Spleen (tissue), 11 donors: ENCODE results near the gene SMARCD2. TPM values are rescaled to one million over a fixed set of nuclear protein-coding genes. Genes with fewer than 3 reads are reported as not detected.
"Not testable (repeated sequence)": the region's sequence is repeated elsewhere in the genome, so short reads cannot be mapped to it uniquely, and the experiment has no call there.

Source experiments
- DNase-seq: peaks from one replicate; pipeline ENCODE4 v3.0.0-alpha.2; 2020
- H3K27ac ChIP-seq, 8 donors: fragments of 200-600 bp; sonication (generic) in 7 of 8; 1 replicate in 4 of 8; 2 replicates in 4 of 8; pipeline versions ENCODE4 v1.5.0 to v1.8.0; 2016 to 2021; ENCODE audit warnings: inconsistent platforms in 4 of 8, mild to moderate bottlenecking in 4 of 8, moderate library complexity in 1 of 8
- H3K27me3 ChIP-seq, 7 donors: fragments of 200-600 bp; sonication (generic) in 6 of 7; replicated peaks in 1 of 7; 1 replicate in 4 of 7; 2 replicates in 3 of 7; pipeline versions ENCODE4 v1.5.0 to v1.8.0; 2016 to 2021; ENCODE audit warnings: inconsistent platforms in 3 of 7, mild to moderate bottlenecking in 1 of 7
- H3K36me3 ChIP-seq, 6 donors: fragments of 200-600 bp; sonication (generic) in 5 of 6; 1 replicate in 4 of 6; 2 replicates in 2 of 6; pipeline versions ENCODE4 v1.5.0 to v1.8.0; 2016 to 2021; ENCODE audit warnings: inconsistent platforms in 2 of 6
- H3K4me1 ChIP-seq, 6 donors: fragments of 200-600 bp; sonication (generic) in 5 of 6; 1 replicate in 3 of 6; 2 replicates in 3 of 6; pipeline versions ENCODE4 v1.5.0 to v1.8.0; 2016 to 2021; ENCODE audit warnings: inconsistent platforms in 3 of 6
- H3K4me3 ChIP-seq, 8 donors: fragments of 200-600 bp; sonication (generic) in 7 of 8; 1 replicate in 4 of 8; 2 replicates in 4 of 8; pipeline versions ENCODE4 v1.5.0 to v1.8.0; 2016 to 2021; ENCODE audit warnings: inconsistent platforms in 4 of 8, mild to moderate bottlenecking in 4 of 8, moderate library complexity in 2 of 8
- H3K9me3 ChIP-seq, 8 donors: fragments of 200-600 bp; sonication (generic) in 7 of 8; 1 replicate in 4 of 8; 2 replicates in 4 of 8; pipeline versions ENCODE4 v1.5.0 to v1.8.0; 2016 to 2021; ENCODE audit warnings: inconsistent platforms in 4 of 8
- POLR2A ChIP-seq, 3 donors: fragments of 450-650 bp; IDR thresholded peaks; one replicate each; pipeline ENCODE4 v1.5.1; 2017; ENCODE audit warnings: antibody characterized with exemption in 3 of 3, mild to moderate bottlenecking in 1 of 3
- POLR2AphosphoS5 ChIP-seq, 3 donors: sonication (generic); formaldehyde crosslinking; IDR thresholded peaks; one replicate each; pipeline ENCODE4 v1.5.1; 2017; ENCODE audit warnings: antibody characterized with exemption in 3 of 3
- WGBS, 5 donors: extraction: QIAGEN DNeasy Blood & Tissue Kit in 3 of 5; methylation state at CpG; one replicate each; pipeline versions ENCODE4 v1.1.5 to v1.1.7; 2013 to 2018; 5-methylcytosine and 5-hydroxymethylcytosine counted together
- intact Hi-C: fragments of 100-400 bp; cut with DNase I; formaldehyde crosslinking; loops from one replicate; pipeline ENCODE4 v1.15.0; 2023; ENCODE audit warnings: low total_unique reads
- polyA plus RNA-seq, 3 donors: library from polyadenylated mRNA; stranded (reverse); fragments of 200-250 nt; gene quantifications; one replicate each; pipeline ENCODE4 v1.2.1, GENCODE V29; 2013
- total RNA-seq, 7 donors: library from RNA; depleted of rRNA in 3 of 7; stranded (reverse); fragments of >200 nt in 3 of 7; fragmentation: NEBNext Ultra II Directional in 4 of 7; extraction: Animal tissue kit (Norgen Biotek cat#: 25700) in 4 of 7; gene quantifications; one replicate each; pipeline versions ENCODE4 v1.1.0 to v1.2.1, GENCODE V29; 2016 to 2021
- TF ChIP-seq, protein P1 (sequence below), 11 experiments: fragments of 200-600 bp in 7 of 11; fragments of 450-650 bp in 4 of 11; sonication (generic) in 4 of 11; IDR thresholded peaks in 8 of 11; conservative IDR thresholded peaks in 3 of 11; 1 replicate in 7 of 11; 2 replicates in 4 of 11; pipeline versions ENCODE4 v1.4.0 to v1.8.0; 2016 to 2021; ENCODE audit warnings: antibody characterized with exemption in 11 of 11, inconsistent platforms in 4 of 11, mild to moderate bottlenecking in 1 of 11
- donor health status: healthy with polysubstance abuse.
- donor health status: DM: no; HTN: no; CAD: no; lungs with moderate emphysema.
- donor health status: DM: no; HTN: no; CAD: no.
- donor health status: Bipolar disorder and iron deficiency.
- donor health status: healthy.
- donor health status: DM: no; HTN: no; CAD: no.
- donor health status: DM: yes; HTN: yes; CAD: no.

SMARCD2 gene
- total and polyA plus RNA-seq, 10 donors, result 47.3 to 154 (median 88.6) TPM

DNA sequence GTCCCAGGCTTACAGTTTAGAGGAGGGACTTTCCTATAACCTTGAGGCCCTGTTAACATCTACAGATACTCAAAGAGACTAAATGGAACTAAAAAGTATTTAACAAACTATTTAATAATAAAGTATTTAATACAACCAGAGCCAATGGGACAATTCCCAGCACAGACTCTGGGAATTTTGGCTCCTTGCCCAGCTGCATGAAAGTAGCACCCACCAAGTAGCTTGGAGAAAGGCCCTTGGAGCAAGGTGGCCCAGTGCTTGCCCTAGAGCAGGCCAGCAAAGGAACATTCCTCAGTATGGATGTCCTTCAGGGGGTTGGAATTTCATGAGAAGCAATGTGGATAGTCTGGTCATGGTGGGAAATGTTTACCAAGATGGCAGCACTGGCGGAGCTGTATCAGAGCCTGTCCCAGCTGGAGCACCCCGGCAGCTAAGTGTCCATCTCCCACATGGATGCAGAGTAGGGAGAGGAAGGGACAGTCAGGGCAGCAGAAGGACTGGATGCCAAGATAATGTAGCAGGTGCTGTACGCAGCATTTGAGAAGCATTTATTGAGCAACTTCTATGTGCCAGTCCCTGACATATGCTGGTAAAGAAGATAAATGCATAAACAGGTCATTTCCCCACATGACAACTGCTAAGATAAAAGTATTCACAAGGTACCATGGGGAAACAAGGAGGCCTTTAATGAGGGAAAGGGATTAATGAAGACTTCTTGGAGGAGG is 5.2 kb upstream of the SMARCD2 start:
- WGBS, 5 donors, result 67 to 90% (median 83%) methylated on average over 3 of the region's 3 CpGs
- Histone ChIP-seq H3K9me3 (peaks cover 0 to 5% (median 0%) of the 10 kb centered on the region in 8 donors), H3K4me1 (peaks cover 10 to 44% (median 26%) of the 10 kb centered on the region in 6 donors), H3K27me3 (peaks cover 0 to 4% (median 0%) of the 10 kb centered on the region in 7 donors), H3K4me3 (peak overlapping the region in 1 of 8 donors; percentile 30), H3K27ac (peak overlapping the region in 5 of 8 donors; percentile 9 to 77 (median 59)), H3K36me3 (no peaks in the 10 kb centered on the region)
- intact Hi-C loops, result no loop called here
- peak; percentile 42 for DNase-seq
- TF ChIP-seq POLR2AphosphoS5 (IDR thresholded peaks at IDR 0.05) (no peak), POLR2A (IDR thresholded peaks at IDR 0.05) (no peak)
- TF ChIP-seq, protein P1, sequence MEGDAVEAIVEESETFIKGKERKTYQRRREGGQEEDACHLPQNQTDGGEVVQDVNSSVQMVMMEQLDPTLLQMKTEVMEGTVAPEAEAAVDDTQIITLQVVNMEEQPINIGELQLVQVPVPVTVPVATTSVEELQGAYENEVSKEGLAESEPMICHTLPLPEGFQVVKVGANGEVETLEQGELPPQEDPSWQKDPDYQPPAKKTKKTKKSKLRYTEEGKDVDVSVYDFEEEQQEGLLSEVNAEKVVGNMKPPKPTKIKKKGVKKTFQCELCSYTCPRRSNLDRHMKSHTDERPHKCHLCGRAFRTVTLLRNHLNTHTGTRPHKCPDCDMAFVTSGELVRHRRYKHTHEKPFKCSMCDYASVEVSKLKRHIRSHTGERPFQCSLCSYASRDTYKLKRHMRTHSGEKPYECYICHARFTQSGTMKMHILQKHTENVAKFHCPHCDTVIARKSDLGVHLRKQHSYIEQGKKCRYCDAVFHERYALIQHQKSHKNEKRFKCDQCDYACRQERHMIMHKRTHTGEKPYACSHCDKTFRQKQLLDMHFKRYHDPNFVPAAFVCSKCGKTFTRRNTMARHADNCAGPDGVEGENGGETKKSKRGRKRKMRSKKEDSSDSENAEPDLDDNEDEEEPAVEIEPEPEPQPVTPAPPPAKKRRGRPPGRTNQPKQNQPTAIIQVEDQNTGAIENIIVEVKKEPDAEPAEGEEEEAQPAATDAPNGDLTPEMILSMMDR (IDR thresholded peaks at IDR 0.05 in 8 of 11, conservative IDR thresholded peaks at IDR 0.05 in 3 of 11), result no peak

DNA sequence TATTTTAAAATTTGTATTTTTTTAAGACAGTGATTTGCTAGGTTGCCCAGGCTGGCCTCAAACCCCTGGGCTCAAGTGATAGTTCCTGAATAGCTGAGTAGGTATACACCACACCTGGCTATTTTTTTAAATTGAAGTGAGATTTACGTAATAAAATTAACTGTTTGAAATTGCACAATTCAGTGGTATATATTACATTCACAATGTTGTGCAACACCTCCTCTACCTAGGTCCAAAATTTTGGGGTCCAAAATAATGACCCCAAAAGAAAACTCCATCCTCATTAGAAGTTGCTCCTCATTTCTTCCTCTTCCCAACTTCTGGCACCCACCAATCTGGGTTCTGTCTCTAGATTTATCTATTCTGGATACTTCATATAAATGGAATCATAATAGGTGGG is 3.0 kb upstream of the SMARCD2 start:
- 26 to 71% (median 47%) methylated on average over 1 of the region's 1 CpG for WGBS, 5 donors

DNA sequence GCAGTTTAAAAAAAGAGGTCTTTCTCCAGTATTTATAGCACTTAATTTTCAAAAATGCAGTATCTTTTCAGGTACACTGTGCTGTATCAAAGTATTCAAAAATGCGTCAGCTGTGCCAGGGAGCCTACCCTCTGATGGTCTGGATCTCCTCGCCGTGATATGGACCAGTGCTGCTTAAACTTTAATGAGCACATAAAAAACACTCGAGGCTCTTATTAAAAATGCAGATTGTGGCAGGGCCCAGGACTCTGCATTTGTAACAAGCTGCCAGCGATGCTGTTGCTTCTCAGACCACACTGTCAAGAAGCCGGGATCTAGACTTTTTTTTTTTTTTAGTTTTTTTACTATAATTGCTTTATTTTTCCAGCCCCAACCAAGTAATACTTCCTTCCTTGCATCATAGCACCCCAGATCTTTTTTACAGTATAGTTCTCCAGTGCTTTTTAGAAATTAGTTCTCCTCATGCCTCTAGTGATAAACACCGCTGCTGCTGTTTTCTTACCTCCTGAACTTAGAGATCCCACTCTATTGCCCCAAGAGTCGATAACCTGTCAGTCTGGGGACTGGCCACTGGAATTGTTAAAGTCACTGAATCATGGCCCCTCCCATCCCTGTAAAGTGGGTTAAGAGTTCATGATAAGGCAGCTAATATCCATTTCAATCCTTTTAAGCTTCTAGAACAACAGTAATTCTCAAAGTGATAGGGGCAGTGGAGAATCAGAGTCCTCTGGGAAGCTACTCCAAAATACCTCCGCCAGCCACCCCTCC is 1.6 kb upstream of the SMARCD2 start:
- Histone ChIP-seq H3K9me3 (peaks cover 0 to 5% (median 0%) of the 10 kb centered on the region in 8 donors), H3K36me3 (no peaks in the 10 kb centered on the region), H3K27ac (peak overlapping the region; percentile 91 to 97 (median 97)), H3K4me1 (peaks cover 36 to 68% (median 53%) of the 10 kb centered on the region in 6 donors), H3K27me3 (peaks cover 0 to 7% (median 0%) of the 10 kb centered on the region in 7 donors), H3K4me3 (peak overlapping the region in 7 of 8 donors; percentile 76 to 91 (median 86))
- no peak for TF ChIP-seq POLR2A (IDR thresholded peaks at IDR 0.05)
- TF ChIP-seq, protein P1 (IDR thresholded peaks at IDR 0.05 in 8 of 11, conservative IDR thresholded peaks at IDR 0.05 in 3 of 11), result no peak
- no peak for TF ChIP-seq POLR2AphosphoS5 (IDR thresholded peaks at IDR 0.05)
- 54 to 70% (median 58%) methylated on average over 9 of the region's 9 CpGs for WGBS, 5 donors
- intact Hi-C loops, result no loop called here
- DNase-seq, result peak; percentile 66

More for the DNA sequence above, 3.0 kb upstream of the SMARCD2 start:
- intact Hi-C loops, result no loop called here
- TF ChIP-seq POLR2A (IDR thresholded peaks at IDR 0.05), result no peak
- TF ChIP-seq, protein P1 (IDR thresholded peaks at IDR 0.05 in 8 of 11, conservative IDR thresholded peaks at IDR 0.05 in 3 of 11), result no peak
- no peak for TF ChIP-seq POLR2AphosphoS5 (IDR thresholded peaks at IDR 0.05)
- Histone ChIP-seq H3K27ac (no peak overlapping the region), H3K27me3 (peaks cover 0 to 7% (median 0%) of the 10 kb centered on the region in 7 donors), H3K4me3 (no peak overlapping the region), H3K9me3 (peaks cover 0 to 5% (median 0%) of the 10 kb centered on the region in 8 donors), H3K36me3 (no peaks in the 10 kb centered on the region), H3K4me1 (peaks cover 23 to 60% (median 41%) of the 10 kb centered on the region in 6 donors)
- peak; percentile 0 for DNase-seq

DNA sequence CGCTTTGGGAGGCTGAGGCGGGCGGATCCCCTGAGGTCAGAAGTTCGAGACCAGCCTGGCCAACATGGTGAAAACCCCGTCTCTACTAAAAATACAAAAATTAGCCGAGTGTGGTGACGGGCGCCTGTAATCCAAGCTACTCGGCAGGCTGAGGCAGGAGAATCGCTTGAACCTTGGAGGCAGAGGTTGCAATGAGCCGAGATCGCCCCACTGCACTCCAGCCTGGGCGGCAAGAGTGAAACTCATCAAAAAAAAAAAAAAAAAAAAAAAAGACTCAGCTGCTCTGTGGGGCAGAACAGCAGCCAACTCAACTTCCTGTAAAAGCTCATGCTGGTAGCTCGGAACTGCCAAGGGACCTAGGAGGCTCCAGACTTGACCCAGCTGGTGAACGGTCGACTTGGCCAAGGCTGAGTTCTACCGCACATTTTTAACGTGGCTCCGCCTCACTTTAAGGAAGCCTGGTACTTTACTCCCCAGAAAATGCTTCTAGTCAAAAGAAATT is 953 bp upstream of the SMARCD2 start:
- intact Hi-C loops, H3K36me3 ChIP-seq, H3K27me3 ChIP-seq, H3K9me3 ChIP-seq: not testable (repeated sequence)
- 1 to 3% (median 2%) methylated on average over 19 of the region's 19 CpGs for WGBS, 5 donors
- peaks cover 39 to 68% (median 55%) of the 10 kb centered on the region in 6 donors for H3K4me1 ChIP-seq
- H3K4me3 ChIP-seq, result peak overlapping the region; percentile 27 to 91 (median 84)
- peak; percentile 87 for DNase-seq
- H3K27ac ChIP-seq, result peak overlapping the region; percentile 91 to 97 (median 97)
